Astrocyte (in vitro differentiated cells and primary cell): ENCODE measurements around the gene SETD1B.

Experiments
- EZH2 ChIP-seq: IDR thresholded peaks from 2 replicates; pipeline ENCODE4 v1.6.1; 2012; ENCODE audit warnings: mild to moderate bottlenecking, low read length, inconsistent platforms; ENCODE audit not compliant: insufficient read depth
- TF ChIP-seq, protein P1 (sequence below): IDR thresholded peaks from 2 replicates; pipeline ENCODE4 v1.5.1; 2011; ENCODE audit warnings: low read depth, mild to moderate bottlenecking, inconsistent platforms, low read length, moderate library complexity; ENCODE audit not compliant: insufficient read depth

DNA sequence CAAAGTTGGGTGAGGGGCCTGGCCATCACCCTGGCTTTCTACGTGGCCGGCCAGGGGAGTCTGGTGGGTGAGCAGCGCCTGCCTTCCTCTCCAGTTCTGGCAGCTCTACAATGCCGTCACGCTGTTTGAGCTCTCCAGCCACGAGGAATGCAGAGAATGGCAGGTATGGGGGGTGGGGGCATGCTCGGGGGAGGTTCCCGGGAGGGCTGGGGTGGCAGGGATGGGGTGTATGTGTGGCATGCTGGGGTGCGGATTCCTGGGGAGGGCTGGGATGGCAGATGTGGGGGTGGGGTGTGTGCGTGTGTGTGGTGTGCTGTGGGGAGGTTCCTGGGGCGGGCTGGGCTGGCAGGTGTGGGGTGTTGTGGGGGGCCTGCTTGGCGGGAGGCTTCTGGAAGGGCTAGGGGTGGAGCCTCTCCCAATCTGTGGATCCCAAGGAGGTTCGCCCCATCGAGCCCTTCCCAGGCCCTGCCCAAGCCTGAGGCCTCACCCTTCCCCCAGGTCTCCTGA is 28.8 kb upstream of the SETD1B start:
- TF ChIP-seq, protein P1, sequence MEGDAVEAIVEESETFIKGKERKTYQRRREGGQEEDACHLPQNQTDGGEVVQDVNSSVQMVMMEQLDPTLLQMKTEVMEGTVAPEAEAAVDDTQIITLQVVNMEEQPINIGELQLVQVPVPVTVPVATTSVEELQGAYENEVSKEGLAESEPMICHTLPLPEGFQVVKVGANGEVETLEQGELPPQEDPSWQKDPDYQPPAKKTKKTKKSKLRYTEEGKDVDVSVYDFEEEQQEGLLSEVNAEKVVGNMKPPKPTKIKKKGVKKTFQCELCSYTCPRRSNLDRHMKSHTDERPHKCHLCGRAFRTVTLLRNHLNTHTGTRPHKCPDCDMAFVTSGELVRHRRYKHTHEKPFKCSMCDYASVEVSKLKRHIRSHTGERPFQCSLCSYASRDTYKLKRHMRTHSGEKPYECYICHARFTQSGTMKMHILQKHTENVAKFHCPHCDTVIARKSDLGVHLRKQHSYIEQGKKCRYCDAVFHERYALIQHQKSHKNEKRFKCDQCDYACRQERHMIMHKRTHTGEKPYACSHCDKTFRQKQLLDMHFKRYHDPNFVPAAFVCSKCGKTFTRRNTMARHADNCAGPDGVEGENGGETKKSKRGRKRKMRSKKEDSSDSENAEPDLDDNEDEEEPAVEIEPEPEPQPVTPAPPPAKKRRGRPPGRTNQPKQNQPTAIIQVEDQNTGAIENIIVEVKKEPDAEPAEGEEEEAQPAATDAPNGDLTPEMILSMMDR = no peak
- no peak for TF ChIP-seq EZH2
